ENCODE data around the gene C16orf92.
"Not testable (repeated sequence)": the region's sequence is repeated elsewhere in the genome, so short reads cannot be mapped to it uniquely, and the experiment has no call there.

The C16orf92 gene

GRCh38 chr16:30033270-30033669 lies 10.3 kb downstream of the C16orf92 start:
- TF ChIP-seq ZNF274 (IDR thresholded peaks at IDR 0.05; ENCODE audit: low read depth, low read length): no peak
- no peak overlapping the region for H3K4me3 ChIP-seq (ENCODE audit: low read length)

DNA sequence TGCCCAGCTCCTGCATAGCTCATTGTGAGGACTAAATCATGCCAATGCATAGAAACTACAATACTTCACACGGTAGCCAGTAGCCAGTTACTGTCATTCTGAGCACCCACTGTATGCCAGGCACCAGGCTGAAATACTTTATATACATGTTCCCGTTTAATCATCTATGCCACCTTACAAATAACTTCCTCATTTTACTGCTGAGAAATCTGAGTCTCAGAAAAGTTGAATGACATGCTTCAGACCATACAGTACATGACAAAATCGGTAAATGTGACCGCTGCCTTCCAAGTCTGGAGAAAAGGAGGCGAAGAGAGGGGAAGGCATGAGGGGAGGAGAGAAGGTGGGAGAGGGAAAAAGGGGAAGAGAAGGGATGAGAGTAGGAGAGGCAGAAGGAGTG lies 17.2 kb downstream of the C16orf92 start:
- H3K4me3 ChIP-seq (ENCODE audit: low read length): no peak overlapping the region
- no peak for TF ChIP-seq ZNF274 (IDR thresholded peaks at IDR 0.05; ENCODE audit: low read depth, low read length)

DNA sequence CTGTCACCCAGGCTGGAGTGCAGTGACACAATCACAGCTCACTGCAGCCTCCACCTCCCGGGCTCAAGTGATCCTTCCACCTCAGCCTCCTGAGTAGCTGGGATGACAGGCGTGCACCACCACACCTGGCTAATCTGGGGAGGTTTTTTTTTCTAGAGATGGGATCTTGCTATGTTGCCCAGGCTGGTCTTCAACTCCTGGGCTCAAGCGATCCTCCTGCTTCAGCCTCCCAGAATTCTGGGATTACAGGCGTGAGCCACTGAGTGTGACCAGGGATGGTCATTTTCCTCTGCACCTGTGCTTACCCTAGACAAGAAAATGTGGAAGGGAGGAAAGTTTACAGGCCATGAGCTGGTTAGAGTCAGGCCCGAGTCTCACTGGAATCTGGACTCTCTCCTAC lies 17.7 kb downstream of the C16orf92 start:
- not testable (repeated sequence) for H3K4me3 ChIP-seq (ENCODE audit: low read length)

DNA sequence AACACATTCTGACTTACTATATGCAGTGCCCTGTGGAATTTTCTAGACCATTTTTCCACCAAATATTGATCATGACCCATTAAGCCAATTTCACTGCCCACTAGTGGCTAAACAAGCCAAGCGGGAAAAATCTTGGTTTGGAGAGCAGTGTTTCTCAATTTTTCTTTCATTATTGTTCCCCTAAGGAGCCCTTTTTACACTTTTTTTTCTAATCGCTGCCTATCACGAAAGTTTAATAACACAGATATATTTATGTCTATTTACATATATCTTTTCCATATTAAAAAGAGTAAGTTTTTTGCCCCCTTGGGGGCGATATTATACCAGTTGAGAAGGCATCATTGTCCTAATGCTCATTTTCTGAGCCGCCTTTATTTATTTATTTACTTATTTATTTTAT lies 18.8 kb downstream of the C16orf92 start:
- no peak for TF ChIP-seq ZNF274 (IDR thresholded peaks at IDR 0.05; ENCODE audit: low read depth, low read length)

GRCh38 chr16:30046178-30046577 lies 23.2 kb downstream of the C16orf92 start:
- H3K4me3 ChIP-seq (ENCODE audit: low read length): no peak overlapping the region
- TF ChIP-seq ZNF274 (IDR thresholded peaks at IDR 0.05; ENCODE audit: low read depth, low read length): no peak

More for the DNA sequence above, 18.8 kb downstream of the C16orf92 start:
- H3K4me3 ChIP-seq (ENCODE audit: low read length): no peak overlapping the region

DNA sequence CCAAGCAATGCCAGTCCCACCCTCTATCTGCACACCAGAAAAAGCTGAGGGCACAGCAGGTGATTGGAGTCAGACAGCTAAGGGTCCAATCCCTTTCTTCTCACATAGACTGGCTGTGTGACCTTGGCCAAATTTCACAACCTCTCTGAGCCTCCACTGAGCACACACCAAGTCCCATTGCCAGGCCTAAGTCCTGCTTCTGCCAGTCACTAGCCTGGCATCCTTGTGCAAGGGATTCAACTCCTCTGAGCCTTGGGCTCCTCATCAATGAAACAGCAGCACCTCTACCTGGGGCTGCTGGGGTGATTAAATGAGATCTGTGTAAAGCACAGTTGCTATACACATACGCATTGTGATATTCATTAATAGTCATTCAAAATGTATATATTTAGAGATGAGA lies 23.6 kb downstream of the C16orf92 start:
- no peak for TF ChIP-seq ZNF274 (IDR thresholded peaks at IDR 0.05; ENCODE audit: low read depth, low read length)

GRCh38 chr16:30049871-30050270 lies 26.9 kb downstream of the C16orf92 start:
- no peak for TF ChIP-seq ZNF274 (IDR thresholded peaks at IDR 0.05; ENCODE audit: low read depth, low read length)

More for the DNA sequence above, 23.6 kb downstream of the C16orf92 start:
- no peak overlapping the region for H3K4me3 ChIP-seq (ENCODE audit: low read length)

GRCh38 chr16:30051518-30051917 lies 28.5 kb downstream of the C16orf92 start:
- no peak overlapping the region for H3K4me3 ChIP-seq (ENCODE audit: low read length)
- no peak for TF ChIP-seq ZNF274 (IDR thresholded peaks at IDR 0.05; ENCODE audit: low read depth, low read length)

More at GRCh38 chr16:30049871-30050270, 26.9 kb downstream of the C16orf92 start:
- no peak overlapping the region for H3K4me3 ChIP-seq (ENCODE audit: low read length)

DNA sequence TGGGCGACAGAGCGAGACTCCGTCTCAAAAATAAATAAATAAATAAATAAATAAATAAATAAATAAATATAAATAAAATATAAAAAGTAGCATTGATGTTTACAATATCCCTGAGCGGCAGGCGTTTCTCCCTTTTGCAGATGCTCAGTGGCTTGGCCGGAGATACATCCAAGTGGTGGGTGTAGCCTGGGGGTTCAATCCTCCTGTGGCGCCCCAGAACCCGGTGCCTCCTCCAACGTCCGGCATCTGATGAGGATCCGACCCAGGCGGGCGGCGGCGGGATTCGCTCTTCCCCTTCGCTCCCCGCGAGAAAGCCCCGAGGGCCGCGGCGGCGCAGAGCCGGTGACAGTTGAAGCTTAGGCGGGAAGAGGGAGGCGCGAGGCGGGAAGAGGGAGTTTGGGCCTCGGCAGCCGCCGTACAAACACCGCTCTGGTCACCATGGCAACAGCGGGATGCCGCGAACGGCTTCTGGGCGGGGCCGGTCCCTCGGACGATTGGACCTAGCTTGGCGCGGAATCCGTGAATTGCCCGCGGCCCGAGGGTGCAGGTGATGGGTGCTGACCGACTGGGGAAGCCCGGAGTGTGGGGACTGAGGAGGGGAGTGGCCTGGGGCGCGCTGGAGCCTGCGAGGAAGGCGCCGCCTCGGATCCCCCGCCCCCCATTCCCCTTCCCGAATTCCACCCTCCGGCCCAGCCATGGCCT lies 29.8 kb downstream of the C16orf92 start:
- peak overlapping the region; percentile 66 for H3K4me3 ChIP-seq (ENCODE audit: low read length)
- no peak for TF ChIP-seq ZNF274 (IDR thresholded peaks at IDR 0.05; ENCODE audit: low read depth, low read length)

- TF ChIP-seq ZNF274 (IDR thresholded peaks at IDR 0.05; ENCODE audit: low read depth, low read length): no peak
- peak overlapping the region; percentile 66 for H3K4me3 ChIP-seq (ENCODE audit: low read length)
Observed at GRCh38 chr16:30053376-30054015, 30.5 kb downstream of the C16orf92 start.

GRCh38 chr16:30054451-30054850 lies 31.5 kb downstream of the C16orf92 start:
- no peak overlapping the region for H3K4me3 ChIP-seq (ENCODE audit: low read length)
- TF ChIP-seq ZNF274 (IDR thresholded peaks at IDR 0.05; ENCODE audit: low read depth, low read length): no peak

- no peak overlapping the region for H3K4me3 ChIP-seq (ENCODE audit: low read length)
- TF ChIP-seq ZNF274 (IDR thresholded peaks at IDR 0.05; ENCODE audit: low read depth, low read length): no peak
Observed at GRCh38 chr16:30054959-30055553, 32.1 kb downstream of the C16orf92 start.

GRCh38 chr16:30060346-30060745 lies 37.3 kb downstream of the C16orf92 start:
- TF ChIP-seq ZNF274 (IDR thresholded peaks at IDR 0.05; ENCODE audit: low read depth, low read length): no peak
- no peak overlapping the region for H3K4me3 ChIP-seq (ENCODE audit: low read length)

DNA sequence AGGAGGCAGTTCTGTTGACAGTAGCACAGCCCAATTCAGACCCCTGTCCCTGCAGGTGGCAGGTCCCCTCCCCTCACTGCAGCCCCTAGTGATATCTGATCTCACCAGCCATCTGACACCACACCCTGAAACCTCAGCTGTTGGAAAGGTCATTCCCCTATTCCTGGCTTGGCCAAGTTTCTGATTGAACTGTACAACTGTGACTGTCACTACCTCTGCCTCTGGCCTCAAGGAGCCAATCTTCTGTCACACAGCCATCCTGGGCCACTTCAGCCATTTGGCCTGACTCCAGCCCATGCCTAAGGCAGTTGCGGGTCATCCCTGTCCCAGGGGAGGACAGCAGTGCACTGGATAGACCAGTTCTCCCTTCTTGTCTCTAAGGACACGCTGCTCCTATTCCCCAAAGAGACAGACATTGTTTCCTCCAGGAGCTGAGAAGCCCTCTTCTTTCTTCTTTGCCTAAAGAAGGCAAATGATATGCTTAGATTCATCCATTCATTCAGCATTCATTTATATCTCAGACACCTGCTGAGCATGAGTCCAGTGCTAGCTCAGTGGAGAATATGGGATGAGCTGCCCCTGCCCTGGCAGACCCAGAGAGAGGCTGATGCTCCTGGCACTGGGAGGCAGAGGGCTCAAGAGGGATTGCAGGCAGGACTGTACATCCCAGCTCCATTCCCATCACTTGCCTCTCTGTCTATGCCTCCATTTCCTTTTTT lies 38.0 kb downstream of the C16orf92 start:
- no peak for TF ChIP-seq ZNF274 (IDR thresholded peaks at IDR 0.05; ENCODE audit: low read depth, low read length)

More for the DNA sequence above, 38.0 kb downstream of the C16orf92 start:
- no peak overlapping the region for H3K4me3 ChIP-seq (ENCODE audit: low read length)

Data from GM08714 (cell line).